ENCODE measurements around the gene C6orf120.

Gene C6orf120

DNA sequence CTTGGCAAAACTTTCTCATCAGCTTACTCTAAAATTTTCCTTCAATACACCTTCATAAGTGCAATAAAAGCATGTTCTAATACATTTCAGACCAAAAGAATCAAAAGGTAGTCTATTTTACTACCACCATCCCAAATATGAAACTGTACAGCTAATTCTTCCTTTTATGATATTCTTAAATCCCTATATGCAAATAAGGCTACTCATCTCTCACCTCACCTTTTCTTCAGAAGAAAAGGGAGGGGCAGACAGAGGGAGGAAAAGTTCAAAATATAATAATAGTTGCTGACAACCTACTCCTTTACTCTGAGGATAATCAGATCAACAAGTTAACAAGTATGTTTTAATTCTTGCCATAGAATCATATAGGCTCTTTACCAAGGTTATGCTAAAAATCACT, 7.4 kb downstream of the C6orf120 start:
- TF ChIP-seq, protein P1, sequence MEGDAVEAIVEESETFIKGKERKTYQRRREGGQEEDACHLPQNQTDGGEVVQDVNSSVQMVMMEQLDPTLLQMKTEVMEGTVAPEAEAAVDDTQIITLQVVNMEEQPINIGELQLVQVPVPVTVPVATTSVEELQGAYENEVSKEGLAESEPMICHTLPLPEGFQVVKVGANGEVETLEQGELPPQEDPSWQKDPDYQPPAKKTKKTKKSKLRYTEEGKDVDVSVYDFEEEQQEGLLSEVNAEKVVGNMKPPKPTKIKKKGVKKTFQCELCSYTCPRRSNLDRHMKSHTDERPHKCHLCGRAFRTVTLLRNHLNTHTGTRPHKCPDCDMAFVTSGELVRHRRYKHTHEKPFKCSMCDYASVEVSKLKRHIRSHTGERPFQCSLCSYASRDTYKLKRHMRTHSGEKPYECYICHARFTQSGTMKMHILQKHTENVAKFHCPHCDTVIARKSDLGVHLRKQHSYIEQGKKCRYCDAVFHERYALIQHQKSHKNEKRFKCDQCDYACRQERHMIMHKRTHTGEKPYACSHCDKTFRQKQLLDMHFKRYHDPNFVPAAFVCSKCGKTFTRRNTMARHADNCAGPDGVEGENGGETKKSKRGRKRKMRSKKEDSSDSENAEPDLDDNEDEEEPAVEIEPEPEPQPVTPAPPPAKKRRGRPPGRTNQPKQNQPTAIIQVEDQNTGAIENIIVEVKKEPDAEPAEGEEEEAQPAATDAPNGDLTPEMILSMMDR (IDR thresholded peaks at IDR 0.05; ENCODE audit: control extremely low read depth, extremely low read depth, low read depth, missing control alignments): no peak
- ChIA-PET POLR2A (interaction anchor here (1.6 kb wide), 1 partner anchor 8 kb away, joined by 4 read pairs; the partner anchor contains the start of genes C6orf120 and WDR27), CTCF (interaction anchor here (1.2 to 1.6 kb wide), 5 partner anchors 8 to 122 kb away, joined by 3 to 9 read pairs (median 5); no protein-coding TSS in a partner anchor)
- no peak for DNase-seq (ENCODE audit: extremely low spot score)

GRCh38 chr6:169710009-169710408, 8.1 kb downstream of the C6orf120 start:
- no peak for DNase-seq (ENCODE audit: extremely low spot score)
- TF ChIP-seq, protein P1 (IDR thresholded peaks at IDR 0.05; ENCODE audit: control extremely low read depth, extremely low read depth, low read depth, missing control alignments): no peak
- POLR2A ChIA-PET: interaction anchor here (1.6 kb wide), 1 partner anchor 8 kb away, joined by 4 read pairs; the partner anchor contains the start of genes C6orf120 and WDR27
- CTCF ChIA-PET: interaction anchor here (1.2 to 1.6 kb wide), 3 partner anchors 15 to 122 kb away, joined by 3 to 4 read pairs (median 3); partner anchors contain the start of gene PHF10

DNA sequence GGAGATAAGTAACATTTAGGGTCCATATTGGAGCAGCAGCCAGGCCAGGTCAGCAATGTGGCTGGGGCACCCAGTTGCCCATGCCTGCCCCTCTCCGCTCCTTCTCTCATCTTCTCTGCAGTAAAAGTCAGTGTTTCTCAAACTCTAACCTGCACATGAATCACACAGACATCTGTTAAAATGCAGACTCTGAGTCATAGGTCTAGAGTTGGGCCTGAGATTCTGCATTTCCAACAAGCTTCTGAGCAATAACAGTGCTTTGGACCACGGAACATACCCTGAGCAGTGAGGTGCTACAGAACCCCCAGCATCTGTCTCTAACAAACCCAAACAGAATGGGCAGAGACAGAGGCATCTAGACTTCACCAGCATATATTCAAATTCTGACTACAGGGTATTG, 12.3 kb downstream of the C6orf120 start:
- DNase-seq (ENCODE audit: extremely low spot score): no peak
- POLR2A ChIA-PET: no interaction called here
- CTCF ChIA-PET: interaction anchor here (2.3 kb wide), 1 partner anchor 9 kb away, joined by 9 read pairs; no protein-coding TSS in a partner anchor
- TF ChIP-seq, protein P1 (IDR thresholded peaks at IDR 0.05; ENCODE audit: control extremely low read depth, extremely low read depth, low read depth, missing control alignments): no peak

DNA sequence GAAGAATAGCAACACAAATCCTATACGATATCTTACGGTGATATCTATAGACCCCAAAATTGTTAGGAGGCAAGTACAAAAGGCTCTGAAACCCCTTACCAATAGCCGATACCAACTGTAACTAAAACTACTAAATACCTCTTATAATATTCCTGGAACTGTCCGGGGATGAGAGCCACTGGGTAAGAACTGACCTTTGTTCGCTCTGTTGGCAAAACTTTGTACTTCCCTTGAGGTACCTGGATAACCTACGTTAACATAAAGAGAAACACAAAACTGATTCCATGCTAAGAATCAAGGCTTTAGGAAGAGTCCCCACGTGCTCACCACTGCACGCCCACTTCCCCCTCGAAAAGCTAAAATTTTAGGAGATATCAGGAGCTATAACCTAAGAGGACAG, 12.7 kb downstream of the C6orf120 start:
- CTCF ChIA-PET: interaction anchor here (1.5 to 2.3 kb wide), 3 partner anchors 10 to 29 kb away, joined by 5 to 9 read pairs (median 5); no protein-coding TSS in a partner anchor
- no peak for DNase-seq (ENCODE audit: extremely low spot score)
- TF ChIP-seq, protein P1 (IDR thresholded peaks at IDR 0.05; ENCODE audit: control extremely low read depth, extremely low read depth, low read depth, missing control alignments): no peak
- POLR2A ChIA-PET: no interaction called here

- CTCF ChIA-PET: interaction anchor here (1.4 to 1.6 kb wide), 2 partner anchors 10 to 35 kb away, joined by 3 to 6 read pairs; no protein-coding TSS in a partner anchor
- DNase-seq (ENCODE audit: extremely low spot score): no peak
Observed at GRCh38 chr6:169719117-169719516, 17.2 kb downstream of the C6orf120 start.

DNA sequence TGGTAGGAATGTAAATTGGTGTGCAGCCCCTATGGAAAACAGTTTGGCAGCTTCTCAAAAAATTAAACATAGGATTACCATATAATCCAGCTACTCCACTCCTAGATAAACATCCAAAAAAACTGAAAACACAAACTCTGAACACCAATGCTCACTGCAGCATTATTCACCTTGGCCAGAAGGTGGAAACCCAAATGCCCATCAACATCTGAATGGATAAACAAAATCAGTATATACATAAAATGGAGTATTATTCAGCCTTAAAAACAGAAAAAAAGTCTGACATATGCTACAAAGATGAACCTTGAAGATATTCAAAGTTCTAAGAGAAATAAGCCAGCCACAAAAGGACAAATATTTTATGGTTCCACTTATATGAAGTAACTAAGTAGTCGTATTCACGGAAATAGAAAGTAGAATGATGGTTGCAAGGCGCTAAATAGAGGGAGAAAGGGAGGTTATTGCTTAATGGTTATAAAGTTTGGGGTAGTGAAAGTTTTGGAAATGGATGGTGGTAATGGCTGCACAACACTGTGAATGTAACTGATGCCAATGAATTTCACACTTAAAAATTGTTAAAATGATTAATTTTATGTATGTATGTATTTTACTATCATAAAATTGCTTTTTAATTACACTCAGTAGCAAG, 18.4 kb downstream of the C6orf120 start:
- CTCF ChIA-PET: interaction anchor here (1.6 to 1.8 kb wide), 2 partner anchors 11 to 17 kb away, joined by 4 to 6 read pairs; no protein-coding TSS in a partner anchor

More at GRCh38 chr6:169719117-169719516, 17.2 kb downstream of the C6orf120 start:
- POLR2A ChIA-PET: no interaction called here
- TF ChIP-seq, protein P1 (IDR thresholded peaks at IDR 0.05; ENCODE audit: control extremely low read depth, extremely low read depth, low read depth, missing control alignments): no peak

More for the DNA sequence above, 18.4 kb downstream of the C6orf120 start:
- POLR2A ChIA-PET: no interaction called here
- TF ChIP-seq, protein P1 (IDR thresholded peaks at IDR 0.05; ENCODE audit: control extremely low read depth, extremely low read depth, low read depth, missing control alignments): no peak
- DNase-seq (ENCODE audit: extremely low spot score): no peak
